Cortex of kidney (tissue), 1 donor: ENCODE results near the gene OR10G6.
"Not testable (repeated sequence)": the region's sequence is repeated elsewhere in the genome, so short reads cannot be mapped to it uniquely, and the experiment has no call there.

Experiments used
- DNase-seq: peaks from one replicate; lab custom pipeline; 2025; lab: John Stamatoyannopoulos, UW

OR10G6 gene, protein sequence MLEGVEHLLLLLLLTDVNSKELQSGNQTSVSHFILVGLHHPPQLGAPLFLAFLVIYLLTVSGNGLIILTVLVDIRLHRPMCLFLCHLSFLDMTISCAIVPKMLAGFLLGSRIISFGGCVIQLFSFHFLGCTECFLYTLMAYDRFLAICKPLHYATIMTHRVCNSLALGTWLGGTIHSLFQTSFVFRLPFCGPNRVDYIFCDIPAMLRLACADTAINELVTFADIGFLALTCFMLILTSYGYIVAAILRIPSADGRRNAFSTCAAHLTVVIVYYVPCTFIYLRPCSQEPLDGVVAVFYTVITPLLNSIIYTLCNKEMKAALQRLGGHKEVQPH

GRCh38 chr11:123995119-123995518 lies at the start of gene OR10G6:
TSS of gene OR10G6 (minus strand) at chr11:123995161. CDS start at chr11:123995161, 0 bp downstream.
- no peak for DNase-seq

GRCh38 chr11:124043420-124043819 lies 48.5 kb upstream of the OR10G6 start:
- no peak for DNase-seq

- no peak for DNase-seq
Measured at GRCh38 chr11:124041254-124041653, 46.3 kb upstream of the OR10G6 start, which contains the start of gene OR10G7. TSS of gene OR10G7 (minus strand) at chr11:124041325. CDS start at chr11:124039001, 2,324 bp downstream.

- DNase-seq = no peak
Measured at GRCh38 chr11:124039557-124039956, 44.6 kb upstream of the OR10G6 start.

DNA sequence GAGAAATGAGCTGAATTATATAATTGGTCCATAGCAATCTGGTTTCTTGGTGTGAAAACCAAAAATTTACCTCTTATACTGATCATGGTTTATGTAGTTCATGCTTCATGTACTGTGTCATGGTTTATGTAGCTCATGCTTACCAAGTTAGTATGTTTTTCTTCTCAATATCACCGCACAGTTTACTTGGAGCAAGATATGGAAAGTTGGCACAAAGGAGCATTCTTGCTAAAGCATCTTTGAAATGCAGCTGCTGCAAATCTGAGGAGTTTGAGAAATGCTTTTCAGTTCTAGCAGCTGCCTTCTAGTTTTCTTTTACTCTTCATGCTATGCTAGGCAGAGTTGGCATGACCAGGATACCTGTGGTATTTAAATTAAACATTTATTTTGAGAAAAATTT lies 41.7 kb upstream of the OR10G6 start:
- no peak for DNase-seq

GRCh38 chr11:124026498-124026897 lies 31.5 kb upstream of the OR10G6 start, which contains the start of gene OR10G8:
TSS of gene OR10G8 (plus strand) at chr11:124026798. CDS start at chr11:124029623, 2,825 bp downstream.
- DNase-seq = no peak

DNA sequence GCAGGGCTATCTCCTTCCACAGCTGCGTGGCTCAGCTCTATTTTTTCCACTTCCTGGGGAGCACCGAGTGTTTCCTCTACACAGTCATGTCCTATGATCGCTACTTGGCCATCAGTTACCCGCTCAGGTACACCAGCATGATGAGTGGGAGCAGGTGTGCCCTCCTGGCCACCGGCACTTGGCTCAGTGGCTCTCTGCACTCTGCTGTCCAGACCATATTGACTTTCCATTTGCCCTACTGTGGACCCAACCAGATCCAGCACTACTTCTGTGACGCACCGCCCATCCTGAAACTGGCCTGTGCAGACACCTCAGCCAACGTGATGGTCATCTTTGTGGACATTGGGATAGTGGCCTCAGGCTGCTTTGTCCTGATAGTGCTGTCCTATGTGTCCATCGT lies 20.9 kb upstream of the OR10G6 start:
- not testable (repeated sequence) for DNase-seq

DNA sequence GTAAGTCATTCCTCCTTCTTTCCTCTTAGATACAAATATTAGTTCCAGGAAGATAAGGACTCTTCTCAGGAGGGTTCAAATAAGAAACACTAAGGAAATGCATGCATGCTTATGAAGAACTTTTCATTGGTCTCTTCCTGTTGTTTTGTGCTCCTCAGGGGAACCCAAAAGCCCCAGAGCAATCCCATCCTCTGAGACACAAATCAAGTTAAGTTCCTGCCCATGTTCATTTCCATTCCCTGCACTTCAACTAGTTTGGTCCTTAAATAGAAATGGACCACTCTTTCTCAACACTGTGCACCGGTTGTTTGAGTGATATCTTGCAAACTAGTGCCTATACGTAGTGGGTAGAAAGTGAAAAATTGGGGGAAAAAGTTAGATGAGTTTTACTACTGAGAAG lies 17.7 kb upstream of the OR10G6 start, which contains the start of gene OR10G4:
OR10G4 (plus strand) TSS at position 301 of the 400 bp plus-strand sequence. CDS start 2,578 bp downstream, outside the sequence.
- no peak for DNase-seq

- no peak for DNase-seq
Measured at GRCh38 chr11:123979311-123979710, 15.7 kb downstream of the OR10G6 start.

GRCh38 chr11:123977731-123978347 lies 17.1 kb downstream of the OR10G6 start, which contains the start of gene OR10S1:
TSS of gene OR10S1 (minus strand) at chr11:123977781. CDS start at chr11:123977664, 117 bp downstream.
- DNase-seq = no peak

DNA sequence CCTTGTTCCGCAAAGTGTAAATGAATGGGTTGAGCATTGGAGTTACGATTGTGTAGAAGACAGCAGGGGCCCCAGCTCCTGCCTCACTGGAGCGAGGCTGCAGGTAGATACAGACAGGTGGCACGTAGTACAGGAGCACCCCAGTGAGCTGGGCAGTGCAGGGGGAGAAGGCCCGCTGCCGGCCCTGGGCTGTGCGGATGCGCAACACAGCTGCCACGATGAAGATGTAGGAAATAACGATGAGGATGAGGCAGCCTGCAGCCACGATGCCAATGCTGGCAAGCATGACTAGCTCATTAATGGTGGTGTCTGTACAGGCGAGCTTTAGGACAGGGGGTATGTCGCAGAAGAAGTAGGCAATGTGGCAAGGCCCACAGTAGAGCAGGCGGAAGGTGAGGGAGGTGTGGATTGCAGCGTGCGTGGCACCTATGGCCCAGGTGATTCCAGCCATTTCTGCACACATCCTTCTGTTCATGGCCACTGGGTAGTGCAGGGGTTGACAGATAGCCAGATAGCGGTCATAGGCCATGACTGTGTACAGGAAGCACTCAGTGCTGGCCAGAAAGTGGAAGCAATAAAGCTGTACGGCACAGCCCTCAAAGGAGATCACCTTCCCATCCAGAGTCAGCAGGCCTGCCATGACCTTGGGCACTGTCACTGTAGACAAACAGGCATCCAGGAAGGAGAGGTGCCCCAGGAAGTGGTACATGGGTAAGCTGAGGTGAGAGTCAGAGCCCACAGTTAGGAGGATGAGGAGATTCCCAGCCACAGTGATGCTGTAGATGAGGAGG lies 18.0 kb downstream of the OR10G6 start:
- no peak for DNase-seq

DNA sequence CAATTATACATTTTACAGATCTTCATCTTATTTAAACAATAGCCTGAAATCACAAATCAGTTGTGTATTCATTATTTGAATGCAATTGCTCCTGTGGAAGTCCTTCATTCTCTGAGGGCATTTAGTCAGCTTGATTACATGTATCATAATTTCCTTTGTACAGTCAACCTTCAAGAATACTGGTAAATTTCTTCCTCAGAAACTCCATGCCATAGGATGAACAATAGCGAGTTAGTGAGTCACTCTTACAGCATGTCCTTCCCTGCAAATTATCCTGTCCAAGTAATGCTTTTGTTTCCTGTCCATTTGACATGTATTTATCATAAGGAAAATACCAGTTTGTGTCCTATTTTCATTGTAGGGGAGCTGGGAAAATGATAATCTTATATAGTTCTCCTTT lies 21.1 kb downstream of the OR10G6 start:
- DNase-seq = no peak

DNA sequence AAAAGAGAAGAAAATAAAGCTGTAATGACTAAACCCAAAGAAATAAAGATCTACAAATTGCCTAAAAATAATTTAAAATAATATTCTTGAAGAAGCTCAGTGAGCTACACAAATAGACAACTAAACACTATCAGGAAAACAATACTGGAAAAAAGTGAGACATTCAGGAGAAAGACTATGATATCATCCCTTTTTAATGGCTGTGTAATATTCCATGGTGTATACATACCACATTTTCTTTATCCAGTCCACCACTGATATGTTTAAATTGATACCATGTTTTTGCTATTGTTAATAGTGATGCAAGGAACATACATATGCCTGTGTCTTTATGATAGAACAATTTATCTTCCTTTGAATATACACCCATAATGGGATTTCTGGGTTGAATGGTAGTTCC lies 38.2 kb downstream of the OR10G6 start:
- no peak for DNase-seq

- no peak for DNase-seq
Measured at GRCh38 chr11:123945132-123945531, 49.8 kb downstream of the OR10G6 start.
